Activated CD4-positive, alpha-beta T cell treated with anti-CD3 and anti-CD28 coated beads, Interleukin-2, amount 50 U/mL, for 24 hours (primary cell): ENCODE data around the gene CRB1.
A peak's percentile ranks its signal among the peaks of the same experiment; 100 is the strongest.
"Not testable (repeated sequence)": the region's sequence is repeated elsewhere in the genome, so short reads cannot be mapped to it uniquely, and the experiment has no call there.

Experiments used
- DNase-seq, 2 donors: peaks; one replicate each; pipeline ENCODE4 v3.0.0-alpha.2; 2020; ENCODE audit warnings: low read depth in 1 of 2, low spot score in 1 of 2

Gene CRB1

DNA sequence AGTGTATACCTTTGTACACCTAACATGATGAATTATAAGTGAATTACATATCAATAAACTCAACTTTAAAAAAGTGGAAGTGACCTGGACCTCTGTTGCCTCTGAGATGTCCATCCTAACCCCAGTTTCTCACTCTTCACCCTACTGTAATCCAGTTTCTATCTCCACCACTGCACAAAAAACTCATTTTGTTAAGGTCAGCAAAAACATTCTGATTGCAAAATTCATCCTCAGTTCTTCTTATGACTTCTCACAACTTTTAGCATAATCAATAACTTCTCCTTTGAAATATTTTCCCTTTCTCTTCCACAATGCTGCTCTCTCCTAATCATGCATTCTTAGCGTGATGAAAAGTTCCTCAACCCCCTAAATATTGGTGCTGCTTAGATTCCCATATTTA, 129.8 kb downstream of the CRB1 start:
- DNase-seq = no peak

GRCh38 chr1:197399755-197400521, 131.9 kb downstream of the CRB1 start:
- DNase-seq = peak in 1 of 2 donors; percentile 5

DNA sequence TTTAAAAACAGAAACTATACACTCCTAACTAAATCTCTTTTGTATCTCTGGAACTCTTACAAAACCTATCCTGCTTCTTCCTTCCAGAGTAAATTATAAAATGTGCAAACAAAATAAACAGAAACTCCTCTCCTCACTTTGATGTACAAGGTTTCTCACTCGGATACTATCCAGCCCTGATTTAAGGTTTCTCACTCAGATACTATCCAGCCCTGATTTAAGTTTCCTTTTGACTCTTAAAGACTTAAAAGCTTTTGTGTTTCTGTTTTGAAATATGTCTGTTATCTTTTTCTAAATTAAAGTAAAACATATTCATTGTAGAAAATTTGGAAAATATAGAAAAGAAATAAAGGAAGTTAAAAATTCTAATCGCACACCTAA, 132.5 kb downstream of the CRB1 start:
- no peak for DNase-seq

DNA sequence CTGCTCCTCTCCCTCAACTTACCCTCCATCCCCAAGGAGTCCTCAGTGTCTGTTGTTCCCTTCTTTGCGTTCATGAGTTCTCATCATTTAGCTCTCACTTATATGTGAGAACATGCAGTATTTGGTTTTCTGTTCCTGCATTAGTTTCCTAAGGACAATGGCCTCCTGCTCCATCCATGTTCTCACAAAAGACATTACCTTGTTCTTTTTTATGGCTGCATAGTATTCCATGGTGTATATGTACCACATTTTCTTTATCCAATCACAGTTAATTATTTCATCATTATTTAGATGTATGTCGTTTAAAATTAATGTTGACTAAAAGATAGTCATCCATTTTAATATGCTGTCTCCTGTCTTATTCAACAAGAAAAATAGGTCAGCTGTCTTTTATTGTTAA, 134.1 kb downstream of the CRB1 start:
- DNase-seq = no peak

- DNase-seq = not testable (repeated sequence)
These were observed 136.7 kb downstream of the CRB1 start for GRCh38 chr1:197404774-197405173.

GRCh38 chr1:197405614-197406013, 137.6 kb downstream of the CRB1 start:
- not testable (repeated sequence) for DNase-seq

DNA sequence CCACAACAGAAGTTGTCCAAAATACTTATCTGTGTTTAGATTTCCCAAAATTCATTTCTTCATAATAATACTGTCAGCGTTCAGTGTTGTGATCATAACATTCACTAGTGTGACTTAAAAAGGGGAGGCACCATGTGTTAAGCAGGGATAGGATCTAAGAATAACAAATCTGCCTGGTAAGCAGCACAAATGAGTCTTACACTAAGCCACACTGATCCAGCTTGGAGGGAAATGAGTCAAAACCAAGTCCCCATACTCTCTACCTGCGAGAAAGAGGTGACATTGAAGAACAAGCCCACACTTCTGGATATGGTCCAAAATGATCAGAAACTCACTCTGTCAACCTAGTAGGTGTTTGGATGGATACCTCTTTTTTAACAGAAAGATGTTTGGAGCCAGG, 145.5 kb downstream of the CRB1 start:
- no peak for DNase-seq

DNA sequence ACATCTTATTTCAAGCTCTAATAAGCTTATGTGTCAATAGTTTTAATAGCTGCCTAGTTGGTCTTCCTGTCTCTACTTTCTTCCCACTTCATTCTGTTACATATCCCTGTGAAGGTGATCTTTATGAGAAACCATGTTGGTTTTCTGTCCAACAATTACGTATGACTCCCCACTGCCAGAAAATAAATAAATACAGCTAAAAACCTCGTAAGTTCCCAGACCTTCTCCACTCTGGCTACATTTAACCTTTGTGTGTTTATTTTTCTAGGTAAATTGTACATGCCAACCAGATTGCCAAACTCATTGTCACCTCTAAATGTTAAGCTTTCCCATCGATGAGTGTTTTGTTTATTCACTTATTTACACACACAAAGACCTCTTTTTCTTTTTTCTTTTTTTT, 147.2 kb downstream of the CRB1 start:
- no peak for DNase-seq

DNA sequence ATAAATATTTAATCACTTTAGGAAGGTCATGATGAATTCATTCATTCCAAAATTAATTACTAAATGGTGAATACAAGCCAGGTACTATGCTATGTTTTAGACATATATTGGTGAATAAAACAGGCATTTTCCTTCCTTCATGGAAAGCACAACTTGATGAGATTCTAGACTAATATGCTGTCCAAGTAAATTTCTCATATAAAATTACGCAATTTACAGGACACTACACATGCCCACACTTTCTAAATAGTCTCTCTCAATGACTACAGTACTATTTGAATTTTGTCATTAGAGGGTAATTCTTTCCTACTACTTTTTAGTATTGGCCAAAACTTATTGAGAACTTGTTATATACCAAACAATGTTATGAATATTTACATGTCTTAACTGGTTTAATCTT, 150.6 kb downstream of the CRB1 start:
- DNase-seq = no peak

DNA sequence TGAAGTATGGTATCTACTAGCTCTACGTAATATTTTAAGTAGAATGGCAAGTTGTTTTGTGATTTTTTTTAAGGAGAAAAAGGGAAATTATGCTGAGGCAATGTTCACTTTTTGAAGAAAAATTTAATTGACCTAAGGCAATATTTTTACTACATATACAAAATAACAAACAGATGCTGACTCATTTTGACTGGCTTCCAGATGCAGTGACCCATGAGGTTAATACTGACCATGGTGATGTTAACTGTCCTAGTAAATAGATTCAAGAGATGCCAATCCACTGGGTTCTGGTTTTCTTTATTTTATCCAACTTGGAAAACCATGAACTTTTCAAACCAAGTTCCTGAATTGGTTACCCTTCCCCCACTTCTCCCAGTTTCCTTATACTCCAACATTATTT, 154.9 kb downstream of the CRB1 start:
- DNase-seq = no peak

- no peak for DNase-seq
These were observed 156.3 kb downstream of the CRB1 start for GRCh38 chr1:197424380-197424779.

DNA sequence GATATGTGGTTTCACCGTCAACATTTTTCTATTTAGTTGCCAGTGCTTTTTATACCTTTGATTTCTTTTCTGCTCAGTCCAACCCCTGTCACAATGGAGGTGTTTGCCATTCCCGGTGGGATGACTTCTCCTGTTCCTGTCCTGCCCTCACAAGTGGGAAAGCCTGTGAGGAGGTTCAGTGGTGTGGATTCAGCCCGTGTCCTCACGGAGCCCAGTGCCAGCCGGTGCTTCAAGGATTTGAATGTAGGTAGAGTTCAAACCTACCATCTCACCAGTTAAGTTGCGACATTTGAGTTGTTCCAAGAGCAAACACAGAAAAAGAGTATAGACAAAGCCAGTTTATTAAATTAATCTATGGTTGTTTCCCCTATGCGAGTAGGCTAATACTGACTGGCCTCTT, 161.3 kb downstream of the CRB1 start:
- DNase-seq = no peak

DNA sequence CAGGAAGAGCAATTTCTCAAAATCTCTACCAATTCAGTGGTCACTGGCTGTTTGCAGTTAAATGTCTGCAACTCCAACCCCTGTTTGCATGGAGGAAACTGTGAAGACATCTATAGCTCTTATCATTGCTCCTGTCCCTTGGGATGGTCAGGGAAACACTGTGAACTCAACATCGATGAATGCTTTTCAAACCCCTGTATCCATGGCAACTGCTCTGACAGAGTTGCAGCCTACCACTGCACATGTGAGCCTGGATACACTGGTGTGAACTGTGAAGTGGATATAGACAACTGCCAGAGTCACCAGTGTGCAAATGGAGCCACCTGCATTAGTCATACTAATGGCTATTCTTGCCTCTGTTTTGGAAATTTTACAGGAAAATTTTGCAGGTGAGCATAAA, 167.2 kb downstream of the CRB1 start:
- DNase-seq = no peak

DNA sequence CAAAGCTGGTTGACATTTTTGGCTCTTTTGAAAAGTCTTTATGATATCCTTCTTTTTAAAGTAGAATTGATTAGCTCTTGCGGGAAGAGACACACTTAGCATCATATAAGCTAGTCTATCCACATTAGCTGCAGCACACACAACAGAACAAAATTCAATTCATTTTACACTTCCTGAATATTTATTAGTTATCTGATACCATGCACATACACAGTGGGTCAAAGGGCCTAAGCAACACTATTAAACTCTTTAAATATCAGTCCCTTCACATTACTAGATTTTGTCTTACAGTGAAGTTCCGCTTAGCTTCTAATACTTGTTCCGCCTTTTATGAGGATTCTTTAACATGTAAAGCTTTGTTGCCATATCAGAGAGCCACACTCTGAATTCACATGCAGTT, 169.5 kb downstream of the CRB1 start:
- no peak for DNase-seq

DNA sequence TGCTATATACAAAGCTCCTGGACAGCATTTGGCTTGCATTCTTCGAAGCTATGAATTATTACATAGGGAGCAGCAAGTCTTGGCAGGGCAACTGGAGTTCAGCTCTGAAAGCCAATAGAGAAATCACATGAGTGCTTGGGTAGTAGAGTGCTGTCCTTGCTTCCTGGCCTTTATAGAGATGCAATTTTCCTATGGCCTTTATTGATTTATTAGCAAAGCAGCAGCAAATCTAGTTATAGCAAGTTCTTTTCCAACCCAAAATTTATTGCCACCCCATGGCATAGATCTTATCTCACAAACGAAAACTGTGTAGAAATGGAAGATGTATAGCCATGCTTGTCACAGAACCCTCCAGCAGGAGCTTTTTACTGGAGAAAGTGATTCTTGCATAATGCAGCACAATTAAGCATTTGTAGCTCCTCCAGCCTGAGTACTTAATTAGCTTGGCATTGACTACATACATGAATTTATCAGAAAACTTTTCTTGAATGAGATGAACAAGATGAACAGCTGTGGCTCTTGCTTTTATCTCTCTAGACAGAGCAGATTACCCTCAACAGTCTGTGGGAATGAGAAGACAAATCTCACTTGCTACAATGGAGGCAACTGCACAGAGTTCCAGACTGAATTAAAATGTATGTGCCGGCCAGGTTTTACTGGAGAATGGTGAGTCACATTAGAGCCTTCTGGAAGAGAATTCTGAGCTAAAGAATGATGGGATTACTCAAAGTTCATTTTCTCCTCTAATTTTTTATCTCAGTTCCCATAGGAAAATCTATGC, 170.1 kb downstream of the CRB1 start:
- no peak for DNase-seq

DNA sequence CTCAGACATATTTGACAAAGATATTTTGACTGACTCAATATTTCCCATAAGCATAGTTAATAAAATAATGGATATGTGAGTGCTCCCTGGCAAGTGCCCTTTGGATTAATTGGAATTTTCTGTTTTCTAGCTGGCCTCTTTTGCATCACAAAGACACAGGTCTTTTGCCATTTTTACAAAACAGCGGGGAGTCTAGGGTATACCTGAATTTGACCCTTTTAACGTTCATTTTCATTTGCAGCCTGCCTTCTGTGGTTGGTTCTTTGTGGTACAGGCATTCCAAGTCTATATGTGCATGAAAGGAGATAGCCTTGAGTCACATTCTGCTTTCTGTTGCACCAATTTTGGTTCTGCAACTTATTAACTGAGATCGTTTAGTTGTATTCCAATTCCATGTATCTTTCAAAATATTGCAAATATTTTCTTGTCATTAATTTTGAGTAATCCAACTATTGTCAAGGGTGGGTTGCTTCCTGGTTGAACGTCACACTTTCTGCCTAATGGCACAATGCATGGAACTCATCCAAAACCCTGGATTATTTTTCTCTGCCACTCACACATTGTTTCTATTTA, 171.7 kb downstream of the CRB1 start:
- DNase-seq = no peak

DNA sequence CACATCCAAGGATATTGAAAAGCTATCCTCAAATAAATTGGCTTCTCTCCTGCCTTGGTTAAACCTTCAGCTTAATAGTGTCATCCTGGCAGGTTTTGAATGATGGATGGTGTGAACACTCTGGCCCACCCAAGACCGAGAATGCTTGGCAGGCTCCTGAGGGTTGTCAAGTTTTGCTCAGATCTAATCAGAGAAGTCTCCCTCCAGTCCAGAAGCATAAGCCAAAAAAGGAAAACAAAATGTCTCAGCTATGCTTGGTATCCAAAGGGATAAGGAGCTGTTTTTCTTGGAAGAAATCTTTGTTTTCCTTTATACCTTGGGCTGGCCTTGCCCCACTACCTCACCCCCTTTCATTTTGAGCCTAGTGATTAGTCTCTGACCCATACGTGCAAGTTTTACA, 172.7 kb downstream of the CRB1 start:
- DNase-seq = no peak

DNA sequence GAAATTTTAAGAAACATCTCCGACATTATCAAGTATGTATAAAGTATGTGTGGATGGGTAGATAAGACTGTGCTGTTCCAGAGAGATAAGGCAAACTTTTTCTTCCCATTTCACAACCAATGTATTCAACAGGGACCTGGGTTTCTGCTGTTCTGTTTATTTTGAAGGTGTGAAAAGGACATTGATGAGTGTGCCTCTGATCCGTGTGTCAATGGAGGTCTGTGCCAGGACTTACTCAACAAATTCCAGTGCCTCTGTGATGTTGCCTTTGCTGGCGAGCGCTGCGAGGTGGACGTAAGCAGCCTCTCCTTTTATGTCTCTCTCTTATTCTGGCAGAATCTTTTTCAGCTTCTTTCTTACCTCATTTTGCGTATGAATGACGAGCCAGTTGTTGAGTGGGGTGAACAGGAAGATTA, 174.0 kb downstream of the CRB1 start:
- no peak for DNase-seq

GRCh38 chr1:197444755-197445154, 176.7 kb downstream of the CRB1 start:
- DNase-seq = no peak

DNA sequence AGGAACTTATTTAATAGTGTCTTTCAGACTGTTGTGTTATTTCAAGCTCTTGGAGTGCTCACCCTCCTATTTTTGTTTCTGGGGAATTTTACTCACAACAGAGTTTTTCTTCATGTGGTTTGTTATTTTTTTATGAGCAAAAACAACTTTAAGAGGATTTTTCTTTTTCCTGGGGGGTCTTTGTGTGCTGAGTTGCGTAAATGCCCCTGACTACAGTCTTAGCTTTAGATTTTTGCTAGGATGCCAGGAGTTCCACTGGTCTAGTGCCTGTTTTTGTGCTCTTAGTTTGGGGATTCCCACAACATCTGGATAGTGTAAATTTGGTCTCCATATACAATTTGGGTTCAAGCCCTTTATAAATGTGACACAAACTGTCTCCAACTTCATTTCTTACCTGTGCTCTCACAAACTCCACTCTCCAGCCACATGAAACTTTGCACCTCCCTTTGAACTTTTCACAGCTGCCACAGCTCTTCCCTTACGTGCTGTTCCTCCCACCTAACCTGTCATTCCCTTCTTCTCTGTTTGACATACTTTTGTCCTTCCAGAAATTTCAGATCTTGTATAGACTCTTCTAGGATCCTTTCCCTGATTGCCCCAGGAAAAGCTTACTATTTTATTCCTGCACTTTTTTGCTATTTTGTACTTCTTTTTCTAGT, 180.2 kb downstream of the CRB1 start:
- DNase-seq = no peak

DNA sequence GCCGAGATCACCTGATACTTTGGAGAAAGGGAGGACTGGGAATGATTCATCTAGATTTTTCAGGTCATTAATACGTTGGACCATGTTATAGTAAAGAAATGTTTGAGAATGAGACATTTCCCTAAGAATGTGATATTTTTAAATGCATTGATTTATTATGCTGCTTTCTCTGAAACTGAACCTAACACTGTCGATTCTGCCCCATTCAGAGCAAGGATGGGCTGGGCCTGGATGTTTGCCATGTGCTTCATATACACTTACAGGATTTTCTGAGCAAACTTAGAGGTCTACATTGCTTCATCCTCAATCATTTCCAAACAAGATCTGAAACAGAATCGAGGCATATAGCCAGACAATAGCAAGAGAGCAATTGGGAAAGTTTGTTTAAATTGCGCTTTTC, 183.3 kb downstream of the CRB1 start:
- DNase-seq = no peak
